Right ventricle myocardium inferior (tissue), 1 donor: ENCODE data around the gene MRRF. TPM values are rescaled to one million over a fixed set of nuclear protein-coding genes. Genes with fewer than 3 reads are reported as not detected.

ENCODE experiments used
- ATAC-seq: fragments of 200-7000 bp; cut with Tn5 transposase; one replicate; pipeline ENCODE4 v1.9.1; 2020; ENCODE audit warnings: mild to moderate bottlenecking, moderate library complexity
- DNase-seq: peaks from one replicate; pipeline ENCODE4 v3.0.0; 2021; ENCODE audit errors: missing footprints
- intact Hi-C: fragments of 100-400 bp; cut with DNase I; formaldehyde crosslinking; loops from one replicate; pipeline ENCODE4 v1.11.0; 2022
- total RNA-seq: library from RNA; stranded (reverse); fragmentation: NEBNext Ultra II Directional; extraction: Animal tissue kit (Norgen Biotek cat#: 25700); gene quantifications from one replicate; pipeline ENCODE4 v1.2.1, GENCODE V29; 2021
- donor health status: DM: no; HTN: yes; CAD: no; lungs with severe emphysema.

The MRRF gene
- total RNA-seq, 1 donor from 2014 or later, result 39.1 TPM

DNA sequence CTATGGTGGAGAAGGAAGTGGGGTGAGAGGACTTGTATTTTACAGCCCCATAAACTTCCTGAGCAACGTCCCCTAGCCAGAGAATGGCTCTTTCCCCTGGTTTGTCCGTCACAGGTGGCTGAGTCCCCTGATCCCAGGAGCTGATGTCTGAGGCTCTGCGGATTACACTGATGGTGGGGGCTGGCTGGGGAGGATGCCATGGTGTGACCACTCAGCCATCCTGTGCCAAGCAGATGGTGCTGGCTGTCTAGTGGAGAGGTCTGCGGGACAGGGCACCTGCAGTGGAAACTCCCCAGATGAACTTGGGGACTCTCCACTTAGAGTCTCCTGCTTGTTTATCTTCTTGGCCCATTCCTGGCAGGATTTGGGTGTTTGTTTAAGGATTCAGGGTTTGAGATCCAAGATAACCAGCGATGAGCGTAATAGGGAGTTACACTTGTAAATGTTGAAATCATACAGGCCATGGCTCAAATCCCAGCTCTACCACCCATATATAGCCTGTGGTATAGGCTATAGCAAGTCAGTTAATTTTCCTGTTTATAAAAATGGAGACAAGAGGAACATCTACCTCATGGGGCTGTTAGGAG is 101.5 kb downstream of the MRRF start:
- ATAC-seq, result no peak
- no peak for DNase-seq
- intact Hi-C loops, result no loop called here

DNA sequence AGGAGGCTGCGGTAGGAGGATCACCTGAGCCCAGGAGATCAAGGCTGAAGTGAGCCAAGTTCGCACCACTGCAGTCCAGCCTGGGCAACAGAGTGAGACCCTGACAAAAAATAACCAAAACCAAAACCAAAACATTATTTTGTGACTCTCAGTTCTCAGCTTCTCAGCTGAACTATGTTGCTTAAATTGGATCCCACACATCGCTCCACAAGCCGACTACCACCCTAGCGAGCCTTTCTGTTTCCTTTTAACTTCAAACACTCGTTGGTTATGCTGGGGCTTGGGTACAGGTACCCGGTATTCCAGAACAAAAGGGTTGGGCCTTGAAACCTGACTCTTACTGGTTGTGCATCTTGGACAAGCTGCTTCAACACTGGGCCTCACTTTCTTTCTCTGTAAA is 102.4 kb downstream of the MRRF start:
- intact Hi-C loops, result no loop called here
- ATAC-seq (no peak), DNase-seq (no peak)

DNA sequence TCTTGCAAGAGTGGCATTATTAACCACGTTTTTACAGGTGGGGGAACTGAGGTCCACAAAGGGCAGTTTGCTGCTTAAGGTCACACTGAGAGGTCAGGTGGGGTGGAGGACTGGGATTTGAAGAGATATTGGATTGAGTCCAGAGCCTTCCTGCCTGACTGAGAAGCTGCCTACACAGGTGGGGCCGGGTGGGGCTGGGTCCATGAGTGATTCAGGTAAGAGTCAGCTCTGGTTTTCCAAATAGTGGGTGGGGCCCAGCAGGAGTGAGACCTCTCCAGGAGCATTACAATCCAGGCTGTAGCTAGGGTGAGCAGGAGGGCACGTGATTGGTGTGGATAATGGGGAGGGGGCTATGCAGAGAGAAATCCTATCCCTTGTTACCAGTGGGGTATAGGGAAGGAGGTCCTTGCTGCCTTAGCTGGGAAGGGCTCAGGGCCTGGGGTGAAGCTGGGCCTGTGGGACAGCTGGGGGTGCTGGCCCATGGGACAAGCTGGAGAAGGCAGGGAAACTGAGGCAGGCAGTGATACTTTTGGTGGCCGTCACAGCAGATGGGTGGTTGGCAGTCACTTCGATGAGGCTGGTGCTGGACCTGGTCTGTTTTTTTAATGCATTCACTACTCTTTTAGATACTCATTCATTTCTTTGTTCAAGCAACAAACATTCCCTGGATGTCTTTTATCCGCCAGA is 103.2 kb downstream of the MRRF start:
- intact Hi-C loops, result no loop called here
- no peak for DNase-seq
- no peak for ATAC-seq

DNA sequence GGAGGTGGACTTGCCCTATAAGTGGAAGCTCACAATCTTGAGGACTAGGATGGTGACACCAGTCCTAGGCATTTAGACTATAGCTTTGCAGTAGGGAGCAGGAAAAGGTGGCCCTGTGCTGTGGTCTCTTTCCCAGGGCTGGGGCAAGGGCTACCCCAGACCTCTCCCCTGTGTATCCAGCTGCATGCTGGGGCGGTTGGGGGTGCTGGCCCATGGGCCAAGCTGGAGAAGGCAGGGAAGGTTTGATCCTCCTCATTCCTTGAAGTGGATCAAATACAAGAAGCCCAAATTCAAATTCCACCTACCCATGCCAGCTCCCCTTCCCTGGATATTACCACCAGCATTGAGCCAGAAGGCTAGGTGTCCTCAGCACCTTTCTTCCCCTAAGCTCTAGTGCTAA is 104.0 kb downstream of the MRRF start:
- DNase-seq (no peak), ATAC-seq (no peak)
- intact Hi-C loops, result no loop called here

DNA sequence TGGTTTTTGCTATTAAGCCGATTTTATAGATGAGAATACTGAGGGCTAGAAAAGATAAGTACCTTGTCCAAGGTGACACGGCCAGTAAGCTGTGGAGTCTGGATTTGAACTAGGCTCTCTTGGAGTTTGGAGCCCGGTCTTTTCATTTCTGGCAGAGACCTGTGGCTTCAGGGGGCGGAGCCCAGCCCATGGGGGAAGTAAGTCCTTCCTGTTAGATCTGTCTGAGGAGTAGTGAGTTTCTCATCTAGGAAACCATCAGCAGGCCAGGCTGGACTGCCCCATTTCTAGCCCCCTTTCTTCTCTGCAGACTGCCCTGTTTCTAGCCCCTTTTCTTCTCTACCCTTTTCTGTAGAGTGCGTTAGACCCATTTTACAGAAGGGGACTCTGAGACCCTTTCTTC is 105.6 kb downstream of the MRRF start:
- intact Hi-C loops, result no loop called here
- ATAC-seq, result no peak
- peak; percentile 79 for DNase-seq

DNA sequence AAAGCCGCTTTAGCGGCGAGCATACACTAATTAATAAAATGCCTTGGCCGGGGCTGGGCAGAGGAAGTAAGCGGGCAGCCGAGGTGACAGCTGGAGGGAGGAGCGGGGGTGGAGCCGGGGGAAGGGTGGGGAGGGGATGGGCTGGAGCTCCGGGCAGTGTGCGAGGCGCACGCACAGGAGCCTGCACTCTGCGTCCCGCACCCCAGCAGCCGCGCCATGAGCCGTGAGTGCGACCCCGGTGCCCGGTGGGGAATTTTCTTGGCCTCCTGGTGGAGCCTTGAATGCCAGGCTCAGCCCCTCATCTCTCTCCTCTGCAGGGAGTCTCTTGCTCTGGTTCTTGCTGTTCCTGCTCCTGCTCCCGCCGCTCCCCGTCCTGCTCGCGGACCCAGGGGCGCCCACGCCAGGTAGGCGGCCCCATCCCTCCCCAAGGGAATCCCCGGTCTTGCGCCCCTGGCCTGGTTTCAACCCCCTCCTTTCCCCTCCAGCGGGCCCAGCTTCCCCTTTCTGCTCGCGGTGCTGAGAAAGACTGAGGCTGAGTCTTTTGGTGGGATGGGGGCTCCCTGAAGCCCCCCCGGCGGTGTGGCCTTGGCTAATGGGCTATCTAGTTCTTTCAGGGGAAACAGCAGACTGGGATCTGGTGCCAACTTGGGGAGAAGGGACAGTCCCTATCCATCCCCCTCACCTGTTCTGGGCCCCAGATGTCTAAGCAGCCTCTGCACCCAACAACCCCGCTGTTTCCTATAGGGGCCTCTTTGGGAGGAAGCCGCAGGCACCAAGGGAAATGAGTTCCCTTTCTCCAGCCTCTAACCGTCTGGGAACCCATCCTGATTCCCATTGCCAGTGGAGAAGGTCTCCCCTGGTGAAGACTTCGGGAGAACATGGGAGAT is 106.4 kb downstream of the MRRF start, which contains the start of gene PTGS1:
PTGS1 (plus strand) TSS at position 156 of the 887 bp plus-strand sequence; CDS start at position 217, 61 bp downstream.
- ATAC-seq (peak; percentile 67), DNase-seq (peak; percentile 87)
- intact Hi-C loops, result no loop called here

DNA sequence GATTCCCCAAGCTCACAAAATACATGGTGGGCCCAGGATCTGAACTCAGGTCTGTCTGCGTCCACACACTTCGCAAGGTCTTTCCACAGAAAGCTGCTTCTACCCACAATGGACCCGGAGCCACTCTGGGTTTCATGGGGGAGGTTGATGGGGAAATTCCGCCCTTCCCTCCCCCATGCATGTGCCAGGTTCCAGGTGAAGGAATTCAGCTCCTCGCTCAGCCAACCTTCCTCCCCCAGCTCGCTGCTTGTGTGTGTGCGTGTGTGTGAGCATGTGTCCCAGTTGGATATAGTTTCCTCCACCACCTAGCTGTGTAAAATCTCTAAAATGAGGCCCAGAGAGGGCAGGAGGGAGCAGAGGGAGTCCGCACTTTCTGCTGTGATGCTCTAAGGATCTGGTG is 107.2 kb downstream of the MRRF start:
- ATAC-seq, result no peak
- intact Hi-C loops, result no loop called here

DNA sequence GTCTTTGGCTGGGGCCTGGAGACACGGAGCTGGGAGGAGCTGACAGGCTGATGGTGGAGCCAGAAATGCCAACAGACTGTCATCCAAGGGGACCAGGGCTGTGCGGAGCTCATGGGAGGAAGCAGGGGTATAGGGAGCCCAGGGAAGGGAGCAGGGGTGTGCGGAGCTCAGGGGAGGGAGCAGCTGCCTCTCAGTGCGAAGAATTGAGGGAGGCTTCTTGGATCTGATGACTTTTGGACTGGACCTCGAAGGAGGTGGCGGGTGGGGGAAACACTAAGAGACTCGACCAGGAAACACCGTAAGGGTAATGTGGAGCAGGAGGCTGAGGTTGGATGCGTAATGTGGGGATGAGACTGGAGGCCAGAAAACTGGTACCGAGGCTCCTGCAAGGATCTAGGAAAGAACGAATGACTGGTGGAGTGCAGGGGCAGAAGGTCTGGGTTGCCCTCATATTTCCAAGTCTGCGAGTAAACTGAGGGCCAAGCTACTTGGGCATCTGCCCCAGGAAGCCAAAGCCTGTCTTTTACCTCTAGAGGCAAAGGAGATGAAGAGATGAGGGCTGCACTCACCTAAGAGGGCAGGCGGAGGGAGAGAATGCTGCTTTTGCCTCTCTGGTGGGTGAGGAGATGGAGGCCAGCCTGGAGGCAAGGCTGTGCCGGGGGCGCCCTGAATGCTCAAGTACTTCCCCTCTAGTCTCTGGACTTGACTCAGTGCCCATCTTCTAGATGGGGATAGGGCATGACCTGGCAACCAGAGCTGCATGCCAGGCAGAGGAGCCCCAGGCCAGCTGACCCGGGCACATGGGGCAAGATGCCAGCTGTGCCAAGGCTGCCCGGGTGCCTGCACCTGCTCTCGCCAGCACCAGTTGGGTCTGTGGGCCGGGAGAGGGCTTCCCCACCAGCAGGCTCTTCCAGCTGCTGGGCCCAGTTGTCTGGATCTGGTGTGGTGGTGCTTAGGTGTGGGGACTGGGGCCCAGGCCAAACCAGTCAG is 108.5 kb downstream of the MRRF start:
- no peak for ATAC-seq
- no peak for DNase-seq
- intact Hi-C loops, result no loop called here

More for the DNA sequence above, 107.2 kb downstream of the MRRF start:
- DNase-seq, result no peak

DNA sequence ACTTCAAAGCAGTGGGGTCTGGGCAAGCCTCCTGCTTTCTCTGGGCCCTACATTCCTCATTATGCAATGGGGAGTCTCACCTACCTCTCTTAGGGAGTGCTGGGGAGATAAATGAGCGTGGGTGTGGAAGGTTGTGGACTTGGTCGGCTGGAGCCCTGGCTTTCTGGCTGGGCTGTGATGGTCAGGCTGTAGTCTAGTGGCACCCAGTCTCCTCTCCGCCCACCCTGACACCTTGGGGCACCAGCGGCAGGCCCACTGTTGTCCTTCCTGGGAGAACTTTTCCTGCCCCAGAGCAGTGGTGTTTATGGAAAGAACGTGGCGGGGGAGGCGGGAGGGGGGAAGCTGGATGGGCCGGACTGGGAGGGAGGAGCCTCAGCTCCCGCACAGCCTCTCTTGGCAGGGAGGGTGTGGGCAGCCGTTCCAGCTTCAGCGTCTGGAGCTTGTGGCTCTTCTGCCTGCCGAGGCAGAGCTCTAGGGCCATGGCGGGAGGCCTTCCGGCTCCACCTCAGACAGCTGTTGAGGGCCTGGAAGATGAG is 110.3 kb downstream of the MRRF start:
- peak; percentile 86 for ATAC-seq
- DNase-seq, result peak; percentile 87
- intact Hi-C loops, result no loop called here

DNA sequence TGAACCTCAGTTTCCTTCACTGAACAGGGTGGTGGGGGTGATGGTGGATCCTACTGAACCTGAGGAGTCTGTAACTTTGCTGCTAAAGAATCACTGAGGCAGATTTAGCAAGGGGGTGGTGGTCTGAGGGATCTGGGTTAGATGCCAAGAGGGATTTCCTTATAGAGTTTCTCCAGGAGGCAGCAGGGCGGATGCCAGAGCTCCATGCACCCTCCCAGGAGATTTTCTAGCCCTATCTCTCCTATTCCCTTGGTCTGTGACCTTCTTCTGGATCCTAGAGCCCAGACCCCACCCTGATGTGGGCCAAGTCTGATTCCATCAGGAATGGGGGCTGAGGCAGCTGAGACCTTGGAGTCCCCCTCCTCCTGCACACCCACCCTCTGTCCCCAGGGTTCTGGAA is 112.1 kb downstream of the MRRF start:
- DNase-seq, result no peak
- intact Hi-C loops, result no loop called here
- no peak for ATAC-seq

DNA sequence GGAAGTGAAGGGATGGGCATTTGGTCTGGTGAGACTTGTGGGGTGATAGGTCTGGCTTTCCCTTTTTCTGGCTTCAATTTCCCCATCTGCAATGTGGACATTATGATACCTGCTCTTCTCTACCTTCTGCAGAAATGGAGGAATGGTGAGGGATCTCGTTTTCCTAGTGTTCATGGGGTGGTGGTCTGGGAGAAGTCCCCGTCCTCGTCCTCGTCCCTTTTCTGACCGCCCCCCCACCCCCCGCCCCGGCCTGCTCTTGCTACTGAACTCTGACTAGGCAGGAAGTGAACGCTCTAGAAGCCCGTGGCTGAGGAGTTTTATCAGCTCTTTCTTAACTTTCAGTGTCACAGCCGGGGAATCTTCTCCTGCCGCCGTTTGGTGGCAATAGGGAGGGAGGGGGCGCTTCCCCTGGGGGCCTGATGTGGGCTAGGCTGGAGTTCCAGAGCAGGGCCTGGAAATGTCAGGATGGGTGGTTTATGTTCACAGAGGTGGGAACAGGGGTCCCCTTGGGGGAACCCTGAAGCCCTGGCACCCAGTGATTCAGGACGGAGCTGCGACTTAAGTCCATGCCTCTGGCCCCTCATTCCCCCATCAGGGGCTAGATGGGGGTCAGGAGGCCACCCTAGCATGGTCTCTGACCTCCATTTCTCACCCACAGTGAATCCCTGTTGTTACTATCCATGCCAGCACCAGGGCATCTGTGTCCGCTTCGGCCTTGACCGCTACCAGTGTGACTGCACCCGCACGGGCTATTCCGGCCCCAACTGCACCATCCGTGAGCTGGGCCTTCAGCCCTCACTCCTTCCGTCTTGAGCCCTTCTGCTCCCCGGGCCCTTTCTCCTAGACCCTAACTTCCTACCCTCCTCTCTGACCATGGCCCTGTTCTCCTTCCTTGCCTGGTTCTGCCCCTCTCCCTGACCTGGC is 112.8 kb downstream of the MRRF start:
- ATAC-seq (no peak), DNase-seq (no peak)
- intact Hi-C loops, result no loop called here

DNA sequence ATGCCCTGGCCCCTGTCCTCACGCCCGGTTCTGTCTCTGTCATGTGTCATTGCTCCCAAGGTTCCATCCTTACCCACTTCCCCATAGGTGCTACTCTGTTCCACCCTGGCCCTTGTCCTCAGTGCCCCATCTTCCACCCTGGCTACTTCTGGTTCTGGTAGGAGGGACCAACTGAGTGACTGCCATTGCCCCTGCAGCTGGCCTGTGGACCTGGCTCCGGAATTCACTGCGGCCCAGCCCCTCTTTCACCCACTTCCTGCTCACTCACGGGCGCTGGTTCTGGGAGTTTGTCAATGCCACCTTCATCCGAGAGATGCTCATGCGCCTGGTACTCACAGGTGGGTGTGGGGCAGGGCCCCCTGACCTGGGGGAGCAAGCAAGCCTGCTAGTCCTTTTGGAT is 113.6 kb downstream of the MRRF start:
- intact Hi-C loops, result no loop called here
- ATAC-seq (no peak), DNase-seq (no peak)

DNA sequence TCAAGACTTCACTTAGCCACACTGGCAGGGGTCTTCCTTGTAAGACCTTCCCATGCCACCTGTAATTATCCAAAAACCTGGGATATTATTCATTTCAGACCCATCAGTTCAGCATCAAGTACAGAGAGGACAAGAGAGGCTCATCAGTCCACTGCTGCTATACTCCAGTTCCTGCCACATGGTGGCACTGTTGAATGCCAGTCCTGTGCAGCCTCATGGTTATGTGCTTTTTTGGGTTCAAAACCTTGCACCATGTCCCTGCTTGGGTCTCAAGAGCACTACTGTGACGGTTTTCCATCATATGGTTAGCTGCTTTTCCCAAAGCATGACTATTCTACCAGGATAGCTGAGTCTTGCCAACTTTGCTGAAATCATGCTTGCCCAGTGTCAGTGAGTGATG is 114.7 kb downstream of the MRRF start:
- DNase-seq, result no peak
- no peak for ATAC-seq
- intact Hi-C loops, result no loop called here

DNA sequence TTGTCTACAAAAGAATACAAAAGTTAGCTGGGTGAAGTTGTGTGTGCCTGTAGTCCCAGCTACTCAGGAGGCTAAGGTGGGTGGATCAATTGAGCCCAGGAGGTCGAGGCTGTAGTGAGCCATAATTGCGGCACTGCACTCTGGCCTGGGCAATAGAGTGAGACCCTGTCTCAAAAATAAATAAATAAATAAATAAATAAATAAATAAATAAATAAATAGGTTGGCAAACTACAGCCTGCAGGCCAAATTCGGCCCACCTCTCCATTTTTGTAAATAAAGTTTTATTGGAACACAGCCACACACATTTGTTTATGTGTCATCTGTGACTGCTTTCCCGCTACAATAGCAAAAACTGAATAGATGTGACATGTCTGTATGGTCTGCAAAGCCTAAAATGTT is 115.6 kb downstream of the MRRF start:
- ATAC-seq, result no peak
- no peak for DNase-seq
- intact Hi-C loops, result no loop called here
